ENCODE data around the gene IMMP2L. TPM values are rescaled to one million over a fixed set of nuclear protein-coding genes. Genes with fewer than 3 reads are reported as not detected.
A peak's percentile ranks its signal among the peaks of the same experiment; 100 is the strongest.

IMMP2L gene
- total and polyA plus RNA-seq, 2 of the 13 experiments (the other 11 are each of a cell fraction or from before 2014, with no cell fraction given), result 7.8 to 16.9 TPM

- TF ChIP-seq ZNF280D (CRISPR knock-in tag; IDR thresholded peaks at IDR 0.05), result no peak
- TF ChIP-seq ZNF75D (CRISPR knock-in tag; IDR thresholded peaks at IDR 0.05; ENCODE audit: borderline replicate concordance), result no peak
- peak; percentile 85 for TF ChIP-seq RXRB (CRISPR knock-in tag; IDR thresholded peaks at IDR 0.05; ENCODE audit: borderline replicate concordance)
- TF ChIP-seq EHMT2 (IDR thresholded peaks at IDR 0.05; ENCODE audit: borderline replicate concordance, low read depth, low read length), result peak; percentile 87; the same call in 1 of the 2 replicates
- TF ChIP-seq ZNF644 (CRISPR knock-in tag; IDR thresholded peaks at IDR 0.05; ENCODE audit: low read depth), result peak; percentile 95
- TF ChIP-seq RORA (CRISPR knock-in tag; IDR thresholded peaks at IDR 0.05), result no peak
- TF ChIP-seq ZNF512B (CRISPR knock-in tag; IDR thresholded peaks at IDR 0.05; ENCODE audit: borderline replicate concordance), result no peak
- TF ChIP-seq ZNF451 (CRISPR knock-in tag; IDR thresholded peaks at IDR 0.05), result no peak
- no peak for TF ChIP-seq ZNF24 (IDR thresholded peaks at IDR 0.05)
- TF ChIP-seq ZNF180 (CRISPR knock-in tag; IDR thresholded peaks at IDR 0.05; ENCODE audit: borderline replicate concordance, low read depth), result no peak
- TF ChIP-seq, protein P1, sequence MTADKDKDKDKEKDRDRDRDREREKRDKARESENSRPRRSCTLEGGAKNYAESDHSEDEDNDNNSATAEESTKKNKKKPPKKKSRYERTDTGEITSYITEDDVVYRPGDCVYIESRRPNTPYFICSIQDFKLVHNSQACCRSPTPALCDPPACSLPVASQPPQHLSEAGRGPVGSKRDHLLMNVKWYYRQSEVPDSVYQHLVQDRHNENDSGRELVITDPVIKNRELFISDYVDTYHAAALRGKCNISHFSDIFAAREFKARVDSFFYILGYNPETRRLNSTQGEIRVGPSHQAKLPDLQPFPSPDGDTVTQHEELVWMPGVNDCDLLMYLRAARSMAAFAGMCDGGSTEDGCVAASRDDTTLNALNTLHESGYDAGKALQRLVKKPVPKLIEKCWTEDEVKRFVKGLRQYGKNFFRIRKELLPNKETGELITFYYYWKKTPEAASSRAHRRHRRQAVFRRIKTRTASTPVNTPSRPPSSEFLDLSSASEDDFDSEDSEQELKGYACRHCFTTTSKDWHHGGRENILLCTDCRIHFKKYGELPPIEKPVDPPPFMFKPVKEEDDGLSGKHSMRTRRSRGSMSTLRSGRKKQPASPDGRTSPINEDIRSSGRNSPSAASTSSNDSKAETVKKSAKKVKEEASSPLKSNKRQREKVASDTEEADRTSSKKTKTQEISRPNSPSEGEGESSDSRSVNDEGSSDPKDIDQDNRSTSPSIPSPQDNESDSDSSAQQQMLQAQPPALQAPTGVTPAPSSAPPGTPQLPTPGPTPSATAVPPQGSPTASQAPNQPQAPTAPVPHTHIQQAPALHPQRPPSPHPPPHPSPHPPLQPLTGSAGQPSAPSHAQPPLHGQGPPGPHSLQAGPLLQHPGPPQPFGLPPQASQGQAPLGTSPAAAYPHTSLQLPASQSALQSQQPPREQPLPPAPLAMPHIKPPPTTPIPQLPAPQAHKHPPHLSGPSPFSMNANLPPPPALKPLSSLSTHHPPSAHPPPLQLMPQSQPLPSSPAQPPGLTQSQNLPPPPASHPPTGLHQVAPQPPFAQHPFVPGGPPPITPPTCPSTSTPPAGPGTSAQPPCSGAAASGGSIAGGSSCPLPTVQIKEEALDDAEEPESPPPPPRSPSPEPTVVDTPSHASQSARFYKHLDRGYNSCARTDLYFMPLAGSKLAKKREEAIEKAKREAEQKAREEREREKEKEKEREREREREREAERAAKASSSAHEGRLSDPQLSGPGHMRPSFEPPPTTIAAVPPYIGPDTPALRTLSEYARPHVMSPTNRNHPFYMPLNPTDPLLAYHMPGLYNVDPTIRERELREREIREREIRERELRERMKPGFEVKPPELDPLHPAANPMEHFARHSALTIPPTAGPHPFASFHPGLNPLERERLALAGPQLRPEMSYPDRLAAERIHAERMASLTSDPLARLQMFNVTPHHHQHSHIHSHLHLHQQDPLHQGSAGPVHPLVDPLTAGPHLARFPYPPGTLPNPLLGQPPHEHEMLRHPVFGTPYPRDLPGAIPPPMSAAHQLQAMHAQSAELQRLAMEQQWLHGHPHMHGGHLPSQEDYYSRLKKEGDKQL (CRISPR knock-in tag; IDR thresholded peaks at IDR 0.05; ENCODE audit: low read depth), result 0 out of 2 replicates have a peak, but pooled peaks have one; percentile 12
- TF ChIP-seq ZNF674 (CRISPR knock-in tag; IDR thresholded peaks at IDR 0.05; ENCODE audit: low read depth), result no peak
- peak; percentile 98 for TF ChIP-seq HNF4A (CRISPR knock-in tag; IDR thresholded peaks at IDR 0.05)
- no peak for TF ChIP-seq TEF (CRISPR knock-in tag; IDR thresholded peaks at IDR 0.05)
Observed at GRCh38 chr7:111029141-111029572, 533.1 kb downstream of the IMMP2L start (continued).

All from HepG2 (cell line).